ENCODE results near the gene GXYLT2. TPM values are rescaled to one million over a fixed set of nuclear protein-coding genes. Genes with fewer than 3 reads are reported as not detected.
"Not testable (repeated sequence)": the region's sequence is repeated elsewhere in the genome, so short reads cannot be mapped to it uniquely, and the experiment has no call there.

The GXYLT2 gene
- total RNA-seq, 2 donors from 2014 or later, result 0.08 TPM; not detected in 1

GRCh38 chr3:72907731-72908620 is 20.1 kb downstream of the GXYLT2 start:
- no peak for ATAC-seq
- H3K9me3 Mint-ChIP-seq, result no peaks in the 10 kb centered on the region
- no peak overlapping the region for H3K27ac Mint-ChIP-seq
- no peak for DNase-seq (ENCODE audit: low spot score in 2 of 2)
- no peaks in the 10 kb centered on the region for H3K36me3 Mint-ChIP-seq

GRCh38 chr3:72909591-72909990 is 21.7 kb downstream of the GXYLT2 start:
- no peaks in the 10 kb centered on the region for H3K9me3 Mint-ChIP-seq
- H3K27ac Mint-ChIP-seq, result no peak overlapping the region
- ATAC-seq (no peak), DNase-seq (ENCODE audit: low spot score in 2 of 2) (no peak)
- no peaks in the 10 kb centered on the region for H3K36me3 Mint-ChIP-seq

GRCh38 chr3:72912532-72912931 is 24.7 kb downstream of the GXYLT2 start:
- ATAC-seq, result no peak
- Mint-ChIP-seq H3K27ac (no peak overlapping the region), H3K36me3 (no peaks in the 10 kb centered on the region), H3K9me3 (no peaks in the 10 kb centered on the region)
- DNase-seq (ENCODE audit: low spot score in 2 of 2), result no peak

GRCh38 chr3:72914383-72914782 is 26.5 kb downstream of the GXYLT2 start:
- ATAC-seq (no peak), DNase-seq (ENCODE audit: low spot score in 2 of 2) (no peak)
- Mint-ChIP-seq H3K36me3 (no peaks in the 10 kb centered on the region), H3K27ac (no peak overlapping the region), H3K9me3 (no peaks in the 10 kb centered on the region)

- no peak for DNase-seq (ENCODE audit: low spot score in 2 of 2)
- ATAC-seq, result no peak
- Mint-ChIP-seq H3K27ac (no peak overlapping the region), H3K9me3 (no peaks in the 10 kb centered on the region), H3K36me3 (no peaks in the 10 kb centered on the region)
These were observed 28.4 kb downstream of the GXYLT2 start for GRCh38 chr3:72916250-72916649.

GRCh38 chr3:72919520-72919919 is 31.7 kb downstream of the GXYLT2 start:
- no peak for ATAC-seq
- H3K27ac Mint-ChIP-seq, result no peak overlapping the region
- no peak for DNase-seq (ENCODE audit: low spot score in 2 of 2)
- H3K9me3 Mint-ChIP-seq, result no peaks in the 10 kb centered on the region
- no peaks in the 10 kb centered on the region for H3K36me3 Mint-ChIP-seq

- Mint-ChIP-seq H3K36me3 (peaks cover 0 to 3% of the 10 kb centered on the region in 2 donors), H3K27ac (no peak overlapping the region), H3K9me3 (peaks cover 0 to 1% of the 10 kb centered on the region in 2 donors)
- no peak for DNase-seq (ENCODE audit: low spot score in 2 of 2)
- ATAC-seq, result no peak
These were observed 36.2 kb downstream of the GXYLT2 start for GRCh38 chr3:72924055-72924454.

GRCh38 chr3:72928781-72929735 is 41.2 kb downstream of the GXYLT2 start:
- not testable (repeated sequence) for H3K27ac Mint-ChIP-seq; H3K36me3 Mint-ChIP-seq; ATAC-seq; H3K9me3 Mint-ChIP-seq; DNase-seq (ENCODE audit: low spot score in 2 of 2)

GRCh38 chr3:72930754-72931153 is 42.9 kb downstream of the GXYLT2 start:
- Mint-ChIP-seq H3K36me3 (peaks cover 0 to 8% of the 10 kb centered on the region in 2 donors), H3K9me3 (peaks cover 0 to 7% of the 10 kb centered on the region in 2 donors)
- ATAC-seq, result no peak

GRCh38 chr3:72932416-72932815 is 44.6 kb downstream of the GXYLT2 start:
- peaks cover 0 to 7% of the 10 kb centered on the region in 2 donors for H3K9me3 Mint-ChIP-seq
- H3K27ac Mint-ChIP-seq, result no peak overlapping the region
- peaks cover 0 to 8% of the 10 kb centered on the region in 2 donors for H3K36me3 Mint-ChIP-seq
- ATAC-seq (no peak), DNase-seq (ENCODE audit: low spot score in 2 of 2) (no peak)

More at GRCh38 chr3:72930754-72931153, 42.9 kb downstream of the GXYLT2 start:
- H3K27ac Mint-ChIP-seq, result no peak overlapping the region
- no peak for DNase-seq (ENCODE audit: low spot score in 2 of 2)

- DNase-seq (ENCODE audit: low spot score in 2 of 2) (no peak), ATAC-seq (peak; percentile 85 to 99)
- Mint-ChIP-seq H3K27ac (no peak overlapping the region), H3K9me3 (no peaks in the 10 kb centered on the region), H3K36me3 (no peaks in the 10 kb centered on the region)
These were observed 50.8 kb downstream of the GXYLT2 start for GRCh38 chr3:72938471-72939265.

GRCh38 chr3:72941245-72941644 is 53.4 kb downstream of the GXYLT2 start:
- H3K36me3 Mint-ChIP-seq, result no peaks in the 10 kb centered on the region
- H3K27ac Mint-ChIP-seq, result no peak overlapping the region
- H3K9me3 Mint-ChIP-seq, result no peaks in the 10 kb centered on the region
- DNase-seq (ENCODE audit: low spot score in 2 of 2), result no peak
- no peak for ATAC-seq

- Mint-ChIP-seq H3K9me3 (no peaks in the 10 kb centered on the region), H3K27ac (no peak overlapping the region), H3K36me3 (no peaks in the 10 kb centered on the region)
- DNase-seq (ENCODE audit: low spot score in 2 of 2) (no peak), ATAC-seq (no peak)
These were observed 54.6 kb downstream of the GXYLT2 start for GRCh38 chr3:72942427-72942826.

GRCh38 chr3:72944696-72945095 is 56.9 kb downstream of the GXYLT2 start:
- no peak for ATAC-seq
- no peaks in the 10 kb centered on the region for H3K36me3 Mint-ChIP-seq
- DNase-seq (ENCODE audit: low spot score in 2 of 2), result no peak
- H3K9me3 Mint-ChIP-seq, result no peaks in the 10 kb centered on the region
- no peak overlapping the region for H3K27ac Mint-ChIP-seq

GRCh38 chr3:72947715-72948490 is 60.1 kb downstream of the GXYLT2 start:
- no peak for ATAC-seq
- Mint-ChIP-seq H3K27ac (no peak overlapping the region), H3K9me3 (no peaks in the 10 kb centered on the region), H3K36me3 (no peaks in the 10 kb centered on the region)
- no peak for DNase-seq (ENCODE audit: low spot score in 2 of 2)

GRCh38 chr3:72949016-72949415 is 61.2 kb downstream of the GXYLT2 start:
- Mint-ChIP-seq H3K27ac (no peak overlapping the region), H3K36me3 (no peaks in the 10 kb centered on the region), H3K9me3 (no peaks in the 10 kb centered on the region)
- ATAC-seq (no peak), DNase-seq (ENCODE audit: low spot score in 2 of 2) (no peak)

Data from activated naive CD4-positive, alpha-beta T cell treated with anti-CD3 and anti-CD28 coated beads, Interleukin-2, amount 50 U/mL, for 72 hours (primary cell).